Kidney glomerular epithelial cell (primary cell): ENCODE results near the gene ACTMAP.

Experiments
- DNase-seq: peaks from one replicate; lab custom pipeline; 2025; lab: John Stamatoyannopoulos, UW

The ACTMAP gene

GRCh38 chr19:40717880-40718773, 32.1 kb downstream of the ACTMAP start:
- no peak for DNase-seq

- peak; percentile 8 for DNase-seq
These were observed 32.9 kb downstream of the ACTMAP start for GRCh38 chr19:40717325-40717879.

- DNase-seq, result peak; percentile 90
These were observed 33.6 kb downstream of the ACTMAP start, which contains the start of the genes COQ8B and ITPKC for GRCh38 chr19:40716482-40717324. TSS of gene COQ8B (minus strand) at chr19:40716886. CDS start at chr19:40714632, 2,254 bp downstream. TSS of gene ITPKC (plus strand) at chr19:40717112. CDS start at chr19:40717136, 24 bp downstream.

- peak; percentile 98 for DNase-seq
These were observed 34.2 kb downstream of the ACTMAP start for GRCh38 chr19:40716031-40716481.

DNA sequence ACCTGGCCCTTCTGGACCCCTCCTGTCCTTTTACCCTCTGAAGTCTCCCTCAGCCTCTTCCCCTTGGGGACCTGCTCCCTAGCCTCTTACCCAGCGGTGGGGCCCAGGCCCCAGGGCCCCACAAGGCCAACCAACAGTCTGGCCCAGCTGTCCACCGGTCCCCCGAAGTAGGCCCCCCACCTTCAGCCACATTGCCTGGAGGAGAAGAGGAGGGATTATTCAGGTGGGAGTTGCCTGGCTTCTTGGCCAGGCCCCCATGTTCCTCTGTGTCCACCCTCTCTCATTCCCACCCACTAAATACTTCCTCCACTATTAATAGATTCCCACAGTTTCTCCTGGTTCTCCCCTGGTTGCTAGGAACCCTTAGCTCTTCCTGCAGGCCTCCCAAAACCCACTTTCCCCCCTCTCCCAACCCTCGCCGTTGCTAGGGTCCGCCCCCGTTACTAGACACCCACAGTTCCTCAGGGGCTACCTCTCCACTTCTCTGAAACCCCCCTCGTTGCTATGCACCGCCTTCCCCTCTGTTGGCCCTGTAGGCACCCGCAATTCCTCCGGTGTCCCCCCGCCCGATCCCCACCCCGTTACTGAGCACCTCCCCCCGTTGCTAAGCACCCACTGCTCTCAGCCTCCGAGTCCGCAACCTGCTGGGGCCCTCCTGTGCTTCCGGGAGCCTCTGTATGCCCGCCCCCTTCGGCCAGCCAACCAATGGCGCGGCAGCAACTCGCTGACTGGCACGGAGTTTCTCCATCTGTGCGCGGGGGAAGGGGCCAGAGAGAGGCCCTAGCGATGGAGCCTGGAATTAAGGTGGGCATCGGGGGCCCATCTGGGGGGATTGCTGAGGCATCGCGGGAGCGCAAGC, 35.6 kb downstream of the ACTMAP start:
- DNase-seq, result peak; percentile 89

- no peak for DNase-seq
These were observed 36.3 kb downstream of the ACTMAP start for GRCh38 chr19:40713939-40714338.

GRCh38 chr19:40709817-40710216, 40.5 kb downstream of the ACTMAP start:
- DNase-seq, result no peak

- DNase-seq, result no peak
These were observed 42.7 kb downstream of the ACTMAP start for GRCh38 chr19:40707615-40708014.

- no peak for DNase-seq
These were observed 44.2 kb downstream of the ACTMAP start for GRCh38 chr19:40705950-40706619.

- no peak for DNase-seq
These were observed 45.0 kb downstream of the ACTMAP start for GRCh38 chr19:40705362-40705651.

GRCh38 chr19:40704491-40705361, 45.6 kb downstream of the ACTMAP start:
- no peak for DNase-seq

DNA sequence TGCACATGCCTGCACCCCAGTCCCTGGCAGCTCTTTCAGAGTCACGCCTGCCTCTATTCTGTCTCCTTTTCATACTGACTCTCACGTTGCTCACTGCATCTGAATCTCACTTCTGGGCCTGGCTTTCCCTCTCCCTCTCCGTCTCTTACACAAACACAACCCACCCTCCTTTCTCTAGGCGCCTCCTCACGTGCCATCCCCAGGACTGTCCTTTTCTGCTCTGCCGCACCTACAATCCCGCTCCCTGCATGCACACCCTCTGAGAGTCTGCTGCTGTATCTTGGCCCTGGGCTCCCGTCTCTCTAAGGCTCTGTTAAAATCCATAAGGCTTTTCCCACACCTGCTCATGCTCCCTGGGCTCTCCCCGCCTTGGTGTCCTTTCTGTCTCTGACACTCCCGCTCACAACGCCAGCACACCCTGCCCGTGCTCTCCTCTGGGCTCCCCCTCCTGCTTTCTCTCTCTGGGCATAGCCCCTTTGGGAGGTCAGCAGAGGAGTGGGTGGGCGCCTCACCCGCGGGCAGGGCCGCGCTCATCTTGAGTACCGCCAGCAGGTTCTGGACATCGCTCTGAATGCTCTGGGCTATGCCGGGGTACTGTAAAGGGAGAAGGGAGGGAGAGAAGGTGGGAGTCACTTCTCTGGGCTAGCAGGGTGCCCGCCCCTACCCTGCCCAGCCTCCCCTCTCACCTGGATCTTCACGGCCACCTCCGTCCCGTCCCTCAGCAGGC, 47.1 kb downstream of the ACTMAP start:
- DNase-seq, result no peak

DNA sequence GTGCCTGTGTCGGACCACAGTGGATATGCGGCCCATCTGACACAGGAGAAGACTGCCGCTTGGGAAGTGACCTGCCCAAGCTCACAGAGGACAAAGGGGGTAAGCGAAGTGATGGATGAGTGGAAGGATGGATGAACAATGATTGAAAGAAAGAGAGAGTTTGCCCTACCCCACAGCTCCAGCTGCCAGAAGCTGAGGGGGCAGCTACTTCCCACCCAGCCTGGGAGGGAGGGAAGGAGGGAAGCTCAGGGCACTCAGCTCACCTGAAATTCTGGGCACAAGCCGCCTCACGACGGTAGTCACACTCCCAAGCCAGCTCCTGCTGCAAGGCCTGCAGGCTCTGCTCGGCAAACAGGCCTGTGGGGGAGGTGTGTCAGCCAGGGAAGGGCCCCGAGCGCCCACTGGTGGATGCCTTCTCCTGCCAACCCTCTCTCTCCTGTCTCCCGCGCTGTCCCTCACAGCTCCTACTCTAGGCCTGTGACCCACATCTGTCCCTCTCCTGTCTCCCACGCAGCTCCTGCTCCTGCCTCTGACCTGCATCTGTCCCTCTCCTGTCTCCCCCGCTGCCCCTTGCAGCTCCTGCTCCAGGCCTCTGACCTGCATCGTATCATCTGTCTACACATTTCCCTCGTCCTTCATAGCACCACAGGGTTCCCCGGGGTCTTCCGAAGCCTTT, 47.8 kb downstream of the ACTMAP start:
- DNase-seq, result no peak

DNA sequence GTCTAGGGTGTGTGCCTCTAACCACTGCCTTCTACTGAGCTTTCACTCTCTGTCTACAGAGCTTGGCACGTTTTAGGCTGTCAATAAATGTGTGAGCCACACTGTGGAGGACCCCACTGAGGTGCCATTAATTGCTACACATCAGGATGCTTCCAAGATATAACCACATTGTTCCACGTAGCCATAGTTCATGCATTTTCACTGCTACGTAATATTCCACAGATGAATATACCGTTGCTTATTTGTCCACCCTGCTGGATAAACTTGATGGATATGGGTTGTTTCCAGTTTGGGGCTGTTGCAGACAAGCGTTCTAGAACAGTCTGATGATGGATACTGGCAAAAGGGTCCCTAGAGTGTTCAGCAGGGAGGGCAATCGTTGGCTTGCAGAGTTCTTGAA, 48.5 kb downstream of the ACTMAP start:
- DNase-seq, result no peak

DNA sequence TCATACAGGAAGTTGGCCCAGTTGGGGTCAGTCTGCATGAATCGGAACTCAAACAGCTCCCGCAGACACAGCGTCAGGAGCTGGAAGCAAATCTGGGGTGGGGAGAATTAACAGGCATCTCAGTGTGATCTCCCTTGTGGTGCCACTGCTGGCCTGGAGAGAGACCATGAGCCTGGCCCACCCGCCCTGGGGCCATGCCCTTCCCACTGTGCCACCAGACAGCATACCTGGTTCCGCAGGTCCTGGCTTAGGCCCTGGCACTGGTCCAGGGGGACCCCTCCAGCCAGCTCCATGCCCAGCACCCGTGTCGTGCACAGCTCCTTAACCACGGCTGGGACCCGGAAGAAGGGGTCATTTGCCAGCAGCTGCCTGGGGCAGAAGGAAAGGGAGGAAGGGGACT, 50.2 kb downstream of the ACTMAP start:
- DNase-seq, result no peak

- DNase-seq, result no peak
These were observed 53.3 kb downstream of the ACTMAP start for GRCh38 chr19:40697007-40697406.

- no peak for DNase-seq
These were observed 54.4 kb downstream of the ACTMAP start for GRCh38 chr19:40695881-40696280.

- DNase-seq, result no peak
These were observed 56.4 kb downstream of the ACTMAP start for GRCh38 chr19:40693896-40694295.
